CD4-positive, alpha-beta T cell (primary cell): ENCODE results near the gene ZIC1. TPM values are rescaled to one million over a fixed set of nuclear protein-coding genes. Genes with fewer than 3 reads are reported as not detected.

Experiments used
- ATAC-seq: fragments of 200-7000 bp; cut with Tn5 transposase; one replicate; pipeline ENCODE4 v1.10.0; 2022; ENCODE audit warnings: mild to moderate bottlenecking; ENCODE audit not compliant: poor library complexity
- CTCF ChIA-PET: fragments of 350-600 bp; sonication (Branson Sonifier 250); formaldehyde crosslinking; loops from one replicate; lab custom pipeline; 2021; ENCODE audit warnings: antibody characterized with exemption, inconsistent platforms; lab: Charles Lee
- POLR2A ChIA-PET: fragments of 350-600 bp; sonication (Branson Sonifier 250); formaldehyde crosslinking; loops from one replicate; lab custom pipeline; 2021; ENCODE audit warnings: antibody characterized with exemption, inconsistent platforms; lab: Charles Lee
- DNase-seq, 14 experiments: peaks; one replicate each; pipeline ENCODE4 v3.0.0-alpha.2; 2013 to 2020; ENCODE audit warnings: mixed read lengths in 2 of 14
- H3K27ac ChIP-seq, 2 donors: one replicate each; pipeline versions ENCODE4 v1.5.1 to v1.7.0; 2013; ENCODE audit warnings: low read length in 2 of 2, low read depth in 1 of 2, mild to moderate bottlenecking in 1 of 2
- H3K27me3 ChIP-seq, 2 experiments: 1 replicate in 1 of 2; 2 replicates in 1 of 2; pipeline versions ENCODE4 v1.6.1 to v1.7.0; 2013; ENCODE audit warnings: low read length in 2 of 2, control low read depth in 1 of 2, mild to moderate bottlenecking in 1 of 2, moderate library complexity in 1 of 2; ENCODE audit not compliant: insufficient read depth in 2 of 2, control insufficient read depth in 1 of 2
- H3K36me3 ChIP-seq: one replicate; pipeline ENCODE4 v1.6.1; 2013; ENCODE audit warnings: low read length, control low read depth; ENCODE audit not compliant: insufficient read depth
- H3K4me1 ChIP-seq: one replicate; pipeline ENCODE4 v1.6.1; 2013; ENCODE audit warnings: low read length, control low read depth; ENCODE audit not compliant: insufficient read depth
- H3K4me3 ChIP-seq: one replicate; pipeline ENCODE4 v1.5.1; 2013; ENCODE audit warnings: mild to moderate bottlenecking, low read length, moderate library complexity
- H3K9me3 ChIP-seq, 2 experiments: 1 replicate in 1 of 2; 2 replicates in 1 of 2; pipeline versions ENCODE4 v1.6.1 to v1.7.0; 2013; ENCODE audit warnings: low read length in 2 of 2, mild to moderate bottlenecking in 2 of 2, control low read depth in 1 of 2, moderate library complexity in 1 of 2; ENCODE audit not compliant: control insufficient read depth in 1 of 2, insufficient read depth in 1 of 2
- H3K27ac Mint-ChIP-seq: one replicate; pipeline ENCODE4 v1.8.0; 2020; ENCODE audit warnings: mixed read lengths
- H3K27me3 Mint-ChIP-seq: one replicate; pipeline ENCODE4 v1.8.0; 2021; ENCODE audit warnings: mixed read lengths
- H3K36me3 Mint-ChIP-seq: one replicate; pipeline ENCODE4 v1.8.0; 2021; ENCODE audit warnings: low read depth, mixed read lengths
- H3K4me1 Mint-ChIP-seq: one replicate; pipeline ENCODE4 v1.8.0; 2021; ENCODE audit warnings: low read depth, mixed read lengths
- H3K4me3 Mint-ChIP-seq: one replicate; pipeline ENCODE4 v1.8.0; 2020; ENCODE audit warnings: mild to moderate bottlenecking, mixed read lengths
- H3K9me3 Mint-ChIP-seq: one replicate; pipeline ENCODE4 v1.8.0; 2020; ENCODE audit warnings: mixed read lengths
- CTCF ChIP-seq: fragments of 200-600 bp; IDR thresholded peaks from one replicate; pipeline ENCODE4 v1.8.0; 2022; ENCODE audit warnings: antibody characterized with exemption, mild to moderate bottlenecking
- intact Hi-C, 2 experiments: fragments of 100-400 bp; cut with DNase I in 1 of 2; cut with micrococcal nuclease in 1 of 2; formaldehyde crosslinking; loops; one replicate each; pipeline versions ENCODE4 v1.15.1 to v1.9.0; 2023 to 2025; cut with DNase I, micrococcal nuclease
- total RNA-seq, 174 experiments: library from RNA in 2 of 174; stranded (reverse) in 2 of 174; gene quantifications; one replicate each; pipeline ENCODE4 v1.2.3 and lab custom pipeline; 2021 to 2026

Gene ZIC1
- total RNA-seq, 2 experiments from 2014 or later = not detected

- H3K36me3 ChIP-seq = no peaks in the 10 kb centered on the region
- intact Hi-C loops = no loop called here
- Mint-ChIP-seq H3K9me3 (peaks cover 2% of the 10 kb centered on the region), H3K4me3 (no peak overlapping the region), H3K36me3 (no peaks in the 10 kb centered on the region), H3K27me3 (peaks cover 89% of the 10 kb centered on the region), H3K27ac (no peak overlapping the region), H3K4me1 (no peaks in the 10 kb centered on the region)
- no peak overlapping the region for H3K4me3 ChIP-seq
- H3K27ac ChIP-seq = no peak overlapping the region
- H3K27me3 ChIP-seq = peaks cover 65 to 93% of the 10 kb centered on the region in 2 experiments
- ATAC-seq (no peak), DNase-seq (no peak)
- no peak for TF ChIP-seq CTCF
- H3K9me3 ChIP-seq = peaks cover 5 to 43% of the 10 kb centered on the region in 2 experiments
- H3K4me1 ChIP-seq = no peaks in the 10 kb centered on the region
- ChIA-PET POLR2A (no interaction called here), CTCF (no interaction called here)
Observed at GRCh38 chr3:147404800-147405230, 4.3 kb upstream of the ZIC1 start.

- no peak overlapping the region for H3K27ac Mint-ChIP-seq
- no peaks in the 10 kb centered on the region for H3K4me1 Mint-ChIP-seq
- ATAC-seq = no peak
- intact Hi-C loops = no loop called here
- no peak overlapping the region for H3K4me3 Mint-ChIP-seq
- H3K9me3 Mint-ChIP-seq = peaks cover 2% of the 10 kb centered on the region
- no peaks in the 10 kb centered on the region for H3K36me3 ChIP-seq
- H3K4me1 ChIP-seq = peaks cover 5% of the 10 kb centered on the region
- H3K27ac ChIP-seq = no peak overlapping the region
- H3K27me3 Mint-ChIP-seq = peaks cover 86% of the 10 kb centered on the region
- H3K27me3 ChIP-seq = peaks cover 63 to 93% of the 10 kb centered on the region in 2 experiments
- TF ChIP-seq CTCF = no peak
- H3K9me3 ChIP-seq = peaks cover 5 to 48% of the 10 kb centered on the region in 2 experiments
- no peak overlapping the region for H3K4me3 ChIP-seq
- no peaks in the 10 kb centered on the region for H3K36me3 Mint-ChIP-seq
- no peak for DNase-seq
- CTCF ChIA-PET = no interaction called here
- POLR2A ChIA-PET = no interaction called here
Observed at GRCh38 chr3:147405231-147406027, 3.7 kb upstream of the ZIC1 start.

- H3K4me1 Mint-ChIP-seq = peaks cover 2% of the 10 kb centered on the region
- H3K4me3 Mint-ChIP-seq = no peak within 1 kb of the TSS
- intact Hi-C loops = no loop called here
- POLR2A ChIA-PET = no interaction called here
- no peak for DNase-seq
- CTCF ChIA-PET = no interaction called here
- Histone ChIP-seq H3K36me3 (no peaks in the 10 kb centered on the region), H3K27me3 (peaks cover 67 to 93% of the 10 kb centered on the region in 2 experiments), H3K4me1 (peaks cover 14% of the 10 kb centered on the region), H3K9me3 (peaks cover 5 to 57% of the 10 kb centered on the region in 2 experiments), H3K4me3 (no peak within 1 kb of the TSS), H3K27ac (no peak within 1 kb of the TSS)
- no peak for TF ChIP-seq CTCF
- peaks cover 2% of the 10 kb centered on the region for H3K9me3 Mint-ChIP-seq
- H3K27ac Mint-ChIP-seq = no peak within 1 kb of the TSS
- no peaks in the 10 kb centered on the region for H3K36me3 Mint-ChIP-seq
- no peak for ATAC-seq
- H3K27me3 Mint-ChIP-seq = peaks cover 85% of the 10 kb centered on the region
Observed at GRCh38 chr3:147406028-147406931, 2.9 kb upstream of the ZIC1 start, which contains the start of gene ZIC4. Gene ZIC4 (minus strand): TSS chr3:147406543. CDS start chr3:147402797, 3,746 bp downstream.
